ENCODE measurements around the gene TRIO.

GRCh38 chr5:14144586-14145434, 1.7 kb downstream of the TRIO start:
- no peak for TF ChIP-seq CTCF (IDR thresholded peaks at IDR 0.05; ENCODE audit: poor library complexity)
- no peak for TF ChIP-seq EZH2 (IDR thresholded peaks at IDR 0.05; ENCODE audit: borderline replicate concordance)
- no peak for TF ChIP-seq EZH2phosphoT487 (IDR thresholded peaks at IDR 0.05; ENCODE audit: low read depth, severe bottlenecking, unreplicated experiment)
